ENCODE measurements around the gene MAP10.
A peak's percentile ranks its signal among the peaks of the same experiment; 100 is the strongest.

The MAP10 gene

DNA sequence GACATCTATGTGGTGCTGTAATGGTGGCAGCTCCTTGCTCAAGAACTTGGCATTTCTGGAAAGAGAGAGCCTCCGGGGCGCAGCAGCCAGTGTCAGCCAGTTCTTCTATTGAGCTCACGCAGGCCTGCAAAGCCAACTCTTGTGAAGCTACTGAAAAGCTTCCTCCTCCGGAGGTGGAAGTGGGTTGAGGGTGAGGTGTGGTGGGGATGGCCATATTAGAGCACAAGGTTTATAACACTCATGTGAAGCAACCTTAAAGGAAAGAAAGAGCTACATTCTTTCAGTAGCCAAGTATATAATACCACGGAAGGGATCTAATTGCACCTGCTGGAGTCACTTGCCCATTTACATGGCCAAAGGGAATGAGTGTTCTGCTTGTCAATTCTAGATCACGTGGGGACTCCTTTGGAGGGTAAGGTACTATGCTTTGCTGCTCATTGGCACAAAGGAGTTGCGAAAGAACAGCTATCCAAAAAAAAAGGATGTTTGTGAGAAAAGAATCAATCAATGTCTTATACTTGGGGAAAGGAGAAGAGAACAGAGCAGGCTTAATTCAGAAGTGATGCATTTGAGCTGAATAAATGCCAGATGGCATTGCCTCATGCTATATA, 18.3 kb upstream of the MAP10 start:
- Mint-ChIP-seq H3K4me3 (no peak overlapping the region), H3K27ac (no peak overlapping the region), H3K36me3 (ENCODE audit: low read depth) (no peaks in the 10 kb centered on the region), H3K9me3 (no peaks in the 10 kb centered on the region), H3K4me1 (ENCODE audit: low read depth) (peaks cover 6% of the 10 kb centered on the region), H3K27me3 (peaks cover 3% of the 10 kb centered on the region)
- DNase-seq, result no peak

DNA sequence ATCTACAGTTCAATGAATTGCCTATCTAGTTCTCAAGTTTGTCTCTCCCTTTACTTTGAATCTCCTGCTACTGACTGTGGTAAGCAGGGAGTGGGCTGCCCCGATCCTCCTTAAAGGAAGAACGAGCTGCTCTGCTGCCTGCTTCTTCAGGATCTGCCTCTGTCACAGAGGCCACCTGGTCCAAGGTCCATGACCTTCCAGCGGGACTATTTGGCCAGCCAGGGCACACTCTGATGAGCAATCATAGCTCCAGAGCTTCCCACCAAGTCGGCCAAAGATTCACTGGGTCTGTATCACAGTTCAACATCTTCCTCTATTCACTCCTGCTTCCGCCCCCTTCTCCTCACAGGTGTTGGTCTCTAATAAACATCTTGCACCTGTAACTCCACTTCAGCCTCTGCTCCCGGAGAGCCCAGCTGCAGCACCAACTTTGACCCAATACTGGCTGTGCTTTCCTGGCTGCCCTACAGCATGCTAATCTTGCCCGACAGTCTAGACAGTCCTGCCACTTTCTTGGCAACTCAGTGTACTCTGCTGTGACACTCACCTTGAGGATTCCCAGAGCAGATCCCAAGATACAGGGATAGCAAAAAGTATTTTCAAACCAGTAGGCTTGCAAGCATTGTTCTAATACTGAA, 16.9 kb upstream of the MAP10 start:
- Mint-ChIP-seq H3K27ac (no peak overlapping the region), H3K4me1 (ENCODE audit: low read depth) (peaks cover 13% of the 10 kb centered on the region), H3K4me3 (no peak overlapping the region), H3K9me3 (no peaks in the 10 kb centered on the region), H3K36me3 (ENCODE audit: low read depth) (no peaks in the 10 kb centered on the region), H3K27me3 (peaks cover 3% of the 10 kb centered on the region)
- no peak for DNase-seq

DNA sequence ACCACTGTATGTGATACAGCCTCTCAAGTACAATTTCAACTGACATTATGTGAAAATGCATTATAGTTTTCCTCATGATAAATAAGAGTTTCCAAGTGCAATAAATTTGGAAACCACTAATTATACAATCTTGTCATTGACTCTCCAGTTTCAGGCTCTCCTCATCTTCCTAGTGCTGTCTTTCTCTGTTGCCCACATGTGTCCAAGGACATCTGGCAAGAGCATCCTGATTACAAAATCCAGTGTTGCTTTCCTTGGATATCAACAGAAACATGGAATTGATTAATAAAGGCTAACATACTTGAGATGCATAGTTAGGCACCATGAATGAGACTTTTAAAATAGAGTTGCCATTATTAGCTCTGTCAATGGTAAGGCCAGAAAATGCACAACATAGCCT, 15.6 kb upstream of the MAP10 start:
- peaks cover 21% of the 10 kb centered on the region for H3K4me1 Mint-ChIP-seq (ENCODE audit: low read depth)
- H3K36me3 Mint-ChIP-seq (ENCODE audit: low read depth), result no peaks in the 10 kb centered on the region
- H3K27ac Mint-ChIP-seq, result no peak overlapping the region
- H3K9me3 Mint-ChIP-seq, result no peaks in the 10 kb centered on the region
- H3K4me3 Mint-ChIP-seq, result no peak overlapping the region
- DNase-seq, result no peak
- H3K27me3 Mint-ChIP-seq, result peaks cover 3% of the 10 kb centered on the region

DNA sequence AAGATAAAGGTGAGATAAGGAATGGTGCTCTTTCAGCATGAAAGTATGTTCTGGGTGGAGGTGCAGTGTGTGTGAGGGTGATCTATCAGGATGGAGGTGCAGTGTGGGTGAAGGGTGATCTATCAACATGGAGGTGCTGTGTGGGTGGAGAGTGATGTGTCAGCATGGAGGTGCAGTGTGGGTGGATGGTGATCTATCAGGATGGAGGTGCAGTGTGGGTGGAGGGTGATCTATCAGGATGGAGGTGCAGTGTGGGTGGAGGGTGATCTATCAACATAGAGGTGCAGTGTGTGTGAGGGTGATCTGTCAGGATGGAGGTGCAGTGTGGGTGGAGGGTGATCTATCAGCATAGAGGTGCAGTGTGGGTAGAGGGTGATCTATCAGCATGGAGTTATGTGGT, 12.3 kb upstream of the MAP10 start:
- no peak for DNase-seq
- Mint-ChIP-seq H3K27me3 (peaks cover 3% of the 10 kb centered on the region), H3K4me3 (no peak overlapping the region), H3K27ac (no peak overlapping the region), H3K9me3 (no peaks in the 10 kb centered on the region), H3K4me1 (ENCODE audit: low read depth) (peaks cover 16% of the 10 kb centered on the region), H3K36me3 (ENCODE audit: low read depth) (no peaks in the 10 kb centered on the region)

DNA sequence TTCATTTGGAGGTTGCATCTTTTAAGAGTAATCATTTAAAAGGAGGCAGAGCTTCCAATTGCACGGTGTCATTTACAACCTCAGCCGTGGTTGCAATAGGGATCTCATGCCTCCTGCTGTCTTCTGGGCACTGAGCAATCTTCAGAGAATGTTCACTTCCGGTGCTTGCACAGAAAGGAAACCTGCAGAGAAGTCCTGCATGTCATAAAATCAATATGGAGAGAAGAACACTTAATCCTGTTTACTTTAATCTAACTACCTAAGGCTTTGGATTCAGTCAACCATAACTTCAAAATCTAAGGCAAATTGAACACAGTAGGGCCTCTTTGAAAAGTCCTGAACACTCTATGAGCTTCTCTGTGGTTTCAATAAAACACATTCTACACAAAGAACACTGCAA, 11.3 kb upstream of the MAP10 start:
- DNase-seq, result no peak
- Mint-ChIP-seq H3K36me3 (ENCODE audit: low read depth) (no peaks in the 10 kb centered on the region), H3K27ac (no peak overlapping the region), H3K4me1 (ENCODE audit: low read depth) (peaks cover 16% of the 10 kb centered on the region), H3K27me3 (no peaks in the 10 kb centered on the region), H3K4me3 (no peak overlapping the region), H3K9me3 (no peaks in the 10 kb centered on the region)

DNA sequence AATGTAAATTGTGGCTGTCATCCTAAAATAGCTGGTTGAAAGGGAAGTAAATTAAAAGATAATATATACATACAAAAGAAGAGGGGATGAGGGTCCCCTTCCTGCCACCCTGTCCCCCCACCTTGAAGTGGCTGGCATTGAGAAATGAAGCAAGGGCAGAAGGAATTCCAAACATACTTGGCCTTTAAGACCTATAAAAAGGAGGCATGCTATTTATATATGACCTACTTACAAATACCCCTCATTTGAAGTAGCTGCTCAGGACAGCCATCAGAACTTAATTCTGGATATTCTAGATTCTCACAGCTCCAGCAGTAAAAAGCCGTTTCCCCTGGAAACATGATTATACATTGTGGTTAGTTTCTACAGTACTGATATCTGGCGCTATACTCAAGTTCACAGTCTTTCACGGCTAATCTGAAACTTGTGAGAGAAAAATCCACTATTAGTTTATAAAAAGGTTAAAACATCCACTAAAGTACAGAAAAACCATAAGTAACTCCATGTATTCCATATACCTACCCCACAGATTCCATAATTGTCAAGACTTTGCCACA, 9.6 kb upstream of the MAP10 start:
- no peak for DNase-seq
- Mint-ChIP-seq H3K36me3 (ENCODE audit: low read depth) (no peaks in the 10 kb centered on the region), H3K27ac (no peak overlapping the region), H3K4me3 (no peak overlapping the region), H3K9me3 (no peaks in the 10 kb centered on the region), H3K27me3 (peaks cover 2% of the 10 kb centered on the region), H3K4me1 (ENCODE audit: low read depth) (peaks cover 16% of the 10 kb centered on the region)

DNA sequence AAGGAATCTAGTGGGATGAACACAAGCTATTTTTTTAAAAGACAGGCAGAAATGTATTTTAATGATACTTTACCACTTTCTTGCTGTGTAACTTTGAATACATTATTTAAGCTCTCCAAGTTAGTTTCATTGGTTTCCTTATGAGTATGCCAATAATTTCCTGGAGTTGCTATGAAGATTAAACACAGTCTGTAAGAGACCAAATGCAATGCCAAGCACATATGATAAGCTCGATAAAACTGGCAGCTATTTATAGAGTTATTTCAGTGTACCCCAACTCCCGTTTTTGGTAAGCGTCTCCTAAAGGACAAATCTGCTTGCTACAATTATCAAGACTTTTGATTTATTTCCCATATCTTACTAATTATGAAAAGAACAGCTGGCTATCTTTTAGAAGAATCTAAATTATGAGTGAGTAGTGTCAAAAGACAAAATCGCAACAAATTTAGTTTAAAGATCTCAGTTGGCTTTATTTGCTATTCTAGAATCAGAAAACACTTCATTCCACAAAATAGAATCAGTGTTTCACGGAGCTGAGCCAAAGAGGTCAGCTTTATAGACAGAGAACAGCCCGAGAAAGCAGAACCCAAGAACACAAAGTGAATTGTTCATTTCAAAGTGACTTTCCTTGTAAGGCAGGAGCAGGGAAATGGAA, 7.2 kb upstream of the MAP10 start:
- Mint-ChIP-seq H3K4me3 (no peak overlapping the region), H3K36me3 (ENCODE audit: low read depth) (no peaks in the 10 kb centered on the region), H3K9me3 (no peaks in the 10 kb centered on the region), H3K4me1 (ENCODE audit: low read depth) (peaks cover 12% of the 10 kb centered on the region), H3K27me3 (peaks cover 2% of the 10 kb centered on the region), H3K27ac (no peak overlapping the region)
- DNase-seq, result no peak

DNA sequence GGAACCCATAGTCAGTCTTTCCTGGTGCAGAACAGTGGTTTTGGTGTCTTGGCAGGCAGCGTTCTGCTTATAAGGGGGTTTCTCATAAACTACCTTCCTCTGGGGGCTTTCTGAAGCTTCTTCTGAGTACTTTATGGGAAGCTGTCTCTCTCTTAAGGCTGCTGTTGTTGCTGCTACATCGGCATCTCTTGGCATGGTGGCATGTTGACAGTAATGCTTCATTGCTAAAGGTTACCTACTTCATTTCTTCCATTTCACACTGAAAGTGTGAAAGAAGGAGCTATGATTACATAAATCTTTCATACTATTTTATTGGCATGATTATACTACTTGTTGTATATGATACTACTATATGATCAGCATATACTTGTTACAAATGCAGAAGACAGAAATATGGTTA, 6.3 kb upstream of the MAP10 start:
- H3K9me3 Mint-ChIP-seq, result no peaks in the 10 kb centered on the region
- H3K36me3 Mint-ChIP-seq (ENCODE audit: low read depth), result no peaks in the 10 kb centered on the region
- H3K27ac Mint-ChIP-seq, result no peak overlapping the region
- peaks cover 2% of the 10 kb centered on the region for H3K27me3 Mint-ChIP-seq
- DNase-seq, result no peak
- H3K4me3 Mint-ChIP-seq, result no peak overlapping the region
- peaks cover 2% of the 10 kb centered on the region for H3K4me1 Mint-ChIP-seq (ENCODE audit: low read depth)

DNA sequence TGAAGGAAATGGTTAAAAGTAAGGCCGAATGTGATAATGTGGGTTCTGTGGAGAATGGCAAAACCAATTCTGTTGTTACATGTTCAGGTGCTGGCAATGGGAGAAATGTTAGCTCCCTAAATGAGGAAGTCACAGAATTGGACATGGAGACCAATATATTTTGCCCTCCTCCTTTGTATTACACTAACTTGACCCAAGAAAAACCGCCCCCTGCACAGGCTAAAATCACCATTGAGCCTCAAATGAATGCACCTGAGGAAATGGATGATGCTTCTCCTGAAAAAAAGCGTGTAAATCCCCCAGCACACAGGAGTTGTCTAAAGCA, 932 bp downstream of the MAP10 start:
- H3K27me3 Mint-ChIP-seq, result no peaks in the 10 kb centered on the region
- peak overlapping the region; percentile 23 for H3K27ac Mint-ChIP-seq
- peaks cover 18% of the 10 kb centered on the region for H3K4me1 Mint-ChIP-seq (ENCODE audit: low read depth)
- H3K4me3 Mint-ChIP-seq, result peak overlapping the region; percentile 82
- peaks cover 30% of the 10 kb centered on the region for H3K9me3 Mint-ChIP-seq
- no peak for DNase-seq
- H3K36me3 Mint-ChIP-seq (ENCODE audit: low read depth), result peaks cover 16% of the 10 kb centered on the region

DNA sequence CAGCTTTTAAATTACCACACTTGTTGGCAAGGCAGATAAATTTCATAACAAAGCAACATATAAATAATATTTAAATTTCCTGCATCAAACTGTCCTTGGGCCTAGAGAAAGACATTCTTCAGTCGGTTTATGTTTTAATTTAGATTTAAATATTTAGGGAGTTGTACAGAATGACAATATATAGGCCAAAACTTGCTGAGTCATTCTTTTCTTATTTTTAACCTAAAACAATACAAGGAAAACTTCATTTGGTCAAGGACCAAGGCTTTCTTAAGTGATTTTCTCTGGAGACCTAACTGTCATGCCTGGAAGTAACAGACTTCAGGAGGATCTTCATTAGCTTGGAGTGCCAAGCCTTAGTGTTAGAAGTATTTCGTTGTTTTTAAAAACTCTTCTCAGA, 5.6 kb downstream of the MAP10 start:
- no peaks in the 10 kb centered on the region for H3K27me3 Mint-ChIP-seq
- H3K4me3 Mint-ChIP-seq, result no peak overlapping the region
- H3K4me1 Mint-ChIP-seq (ENCODE audit: low read depth), result peaks cover 7% of the 10 kb centered on the region
- H3K9me3 Mint-ChIP-seq, result peaks cover 42% of the 10 kb centered on the region
- DNase-seq, result no peak
- H3K27ac Mint-ChIP-seq, result no peak overlapping the region
- peaks cover 7% of the 10 kb centered on the region for H3K36me3 Mint-ChIP-seq (ENCODE audit: low read depth)

DNA sequence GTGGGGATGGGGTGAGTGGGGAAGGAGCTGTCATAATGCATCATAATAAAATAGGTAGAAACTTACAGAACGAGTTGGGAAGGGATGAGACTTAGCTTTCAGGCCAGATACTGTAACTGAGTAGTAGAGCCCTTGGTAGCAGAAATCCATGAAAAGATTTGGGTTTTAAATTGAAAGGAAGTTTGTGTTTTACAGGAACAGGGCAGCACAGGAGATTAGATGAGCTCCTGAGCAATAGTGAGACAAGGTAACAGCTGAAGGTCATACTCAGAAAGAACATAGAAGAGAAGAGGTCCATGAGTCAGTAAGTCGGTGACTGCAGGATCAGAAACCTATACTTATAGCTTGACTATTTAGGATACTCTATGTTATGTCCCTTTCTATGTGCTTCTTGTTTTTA, 7.3 kb downstream of the MAP10 start:
- no peak overlapping the region for H3K27ac Mint-ChIP-seq
- H3K4me3 Mint-ChIP-seq, result no peak overlapping the region
- no peaks in the 10 kb centered on the region for H3K4me1 Mint-ChIP-seq (ENCODE audit: low read depth)
- peaks cover 2% of the 10 kb centered on the region for H3K36me3 Mint-ChIP-seq (ENCODE audit: low read depth)
- DNase-seq, result no peak
- no peaks in the 10 kb centered on the region for H3K27me3 Mint-ChIP-seq
- H3K9me3 Mint-ChIP-seq, result peaks cover 28% of the 10 kb centered on the region

DNA sequence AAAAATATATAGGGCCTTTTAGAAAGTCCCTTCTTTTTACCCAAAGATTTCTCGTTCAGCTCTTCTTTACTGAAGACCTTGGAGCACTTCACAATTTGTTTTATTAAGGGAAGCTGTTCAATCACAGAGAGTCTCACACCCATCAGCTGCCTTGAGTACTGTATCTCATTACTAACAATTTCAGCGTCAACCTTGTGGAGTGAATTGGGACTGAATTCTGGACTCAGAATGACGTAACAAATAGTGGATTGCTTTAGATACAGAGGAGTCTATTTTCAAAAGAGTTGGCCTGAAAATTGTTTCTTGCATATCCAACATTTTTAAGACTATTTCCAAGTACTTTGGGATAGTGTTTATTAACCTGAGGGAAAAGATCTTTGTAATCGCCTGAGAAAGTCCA, 7.9 kb downstream of the MAP10 start:
- peaks cover 25% of the 10 kb centered on the region for H3K9me3 Mint-ChIP-seq
- no peak for DNase-seq
- no peaks in the 10 kb centered on the region for H3K36me3 Mint-ChIP-seq (ENCODE audit: low read depth)

DNA sequence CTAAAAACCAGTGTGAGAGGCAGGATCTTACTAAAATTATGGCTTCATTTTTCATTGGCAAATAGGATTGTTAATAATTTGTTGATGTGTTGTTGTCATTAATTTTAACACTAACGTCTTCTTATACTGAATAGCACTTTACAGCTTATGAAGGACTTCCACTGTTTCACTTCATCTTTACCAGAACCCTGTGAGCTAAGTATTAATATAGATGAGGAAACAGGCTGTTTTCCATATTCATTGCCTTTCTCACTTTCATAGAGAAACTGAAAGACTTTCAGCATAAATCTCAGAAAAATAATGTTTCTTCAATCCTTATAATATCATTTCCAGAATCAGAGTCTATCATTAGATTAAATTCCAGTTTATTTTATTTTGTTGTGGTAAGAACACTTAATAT, 8.5 kb downstream of the MAP10 start:
- Mint-ChIP-seq H3K27ac (no peak overlapping the region), H3K9me3 (peaks cover 25% of the 10 kb centered on the region), H3K27me3 (no peaks in the 10 kb centered on the region), H3K4me1 (ENCODE audit: low read depth) (no peaks in the 10 kb centered on the region), H3K4me3 (no peak overlapping the region), H3K36me3 (ENCODE audit: low read depth) (no peaks in the 10 kb centered on the region)
- no peak for DNase-seq

More for the DNA sequence above, 7.9 kb downstream of the MAP10 start:
- no peaks in the 10 kb centered on the region for H3K27me3 Mint-ChIP-seq
- H3K4me3 Mint-ChIP-seq, result no peak overlapping the region
- no peaks in the 10 kb centered on the region for H3K4me1 Mint-ChIP-seq (ENCODE audit: low read depth)
- no peak overlapping the region for H3K27ac Mint-ChIP-seq

DNA sequence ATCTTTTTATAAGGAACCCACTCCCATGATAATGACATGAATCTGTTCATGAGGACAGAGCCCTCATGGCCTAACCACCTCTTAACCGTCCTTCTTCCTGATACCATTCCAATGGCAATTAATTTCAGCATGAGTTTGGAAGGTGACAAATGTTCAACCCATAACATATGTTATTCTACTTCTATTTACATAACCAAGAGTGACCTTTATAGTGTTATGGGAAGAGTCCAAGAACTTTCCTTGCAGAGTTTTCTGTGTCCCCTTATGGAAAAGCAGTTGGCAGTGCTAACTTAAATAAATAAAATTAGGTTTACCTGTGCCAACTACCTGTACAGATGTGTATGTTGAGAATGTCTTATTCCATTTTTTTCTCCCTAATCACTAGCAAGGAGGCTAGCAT, 11.1 kb downstream of the MAP10 start:
- no peak for DNase-seq
- no peaks in the 10 kb centered on the region for H3K36me3 Mint-ChIP-seq (ENCODE audit: low read depth)
- H3K4me1 Mint-ChIP-seq (ENCODE audit: low read depth), result no peaks in the 10 kb centered on the region
- no peak overlapping the region for H3K4me3 Mint-ChIP-seq
- H3K27me3 Mint-ChIP-seq, result peaks cover 2% of the 10 kb centered on the region
- H3K27ac Mint-ChIP-seq, result no peak overlapping the region
- H3K9me3 Mint-ChIP-seq, result peaks cover 18% of the 10 kb centered on the region

DNA sequence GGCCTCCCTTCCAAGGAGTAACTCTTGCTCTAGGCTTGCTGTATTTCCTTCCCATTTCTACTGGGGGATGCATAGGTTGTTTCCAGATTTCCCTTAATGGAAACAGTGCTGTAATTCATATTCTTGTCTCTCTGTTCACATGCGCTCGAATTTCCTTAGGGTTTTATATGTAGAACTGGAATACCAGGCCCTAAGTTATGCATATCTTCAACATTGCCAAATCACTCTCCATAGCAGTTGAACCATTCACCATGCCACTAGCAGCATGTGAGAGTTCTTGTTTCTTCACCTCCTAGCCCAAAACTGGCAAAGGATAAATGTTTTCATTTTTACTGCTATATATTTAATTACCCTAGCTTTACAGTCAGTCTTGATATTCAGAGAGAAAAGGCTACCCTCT, 12.8 kb downstream of the MAP10 start:
- Mint-ChIP-seq H3K27ac (no peak overlapping the region), H3K4me1 (ENCODE audit: low read depth) (no peaks in the 10 kb centered on the region), H3K9me3 (peaks cover 6% of the 10 kb centered on the region), H3K4me3 (no peak overlapping the region), H3K27me3 (peaks cover 4% of the 10 kb centered on the region), H3K36me3 (ENCODE audit: low read depth) (no peaks in the 10 kb centered on the region)
- DNase-seq, result no peak
